HG03558 (cell line): Measurements from ENCODE around the gene AMPH.
A peak's percentile ranks its signal among the peaks of the same experiment; 100 is the strongest.

Experiments used
- ATAC-seq: cut with Tn5 transposase; IDR thresholded peaks from one replicate; pipeline ENCODE4 v1.9.1; 2021; ENCODE audit warnings: moderate number of reproducible peaks; ENCODE audit not compliant: unreplicated experiment; ENCODE audit errors: extremely low read depth

Gene AMPH

DNA sequence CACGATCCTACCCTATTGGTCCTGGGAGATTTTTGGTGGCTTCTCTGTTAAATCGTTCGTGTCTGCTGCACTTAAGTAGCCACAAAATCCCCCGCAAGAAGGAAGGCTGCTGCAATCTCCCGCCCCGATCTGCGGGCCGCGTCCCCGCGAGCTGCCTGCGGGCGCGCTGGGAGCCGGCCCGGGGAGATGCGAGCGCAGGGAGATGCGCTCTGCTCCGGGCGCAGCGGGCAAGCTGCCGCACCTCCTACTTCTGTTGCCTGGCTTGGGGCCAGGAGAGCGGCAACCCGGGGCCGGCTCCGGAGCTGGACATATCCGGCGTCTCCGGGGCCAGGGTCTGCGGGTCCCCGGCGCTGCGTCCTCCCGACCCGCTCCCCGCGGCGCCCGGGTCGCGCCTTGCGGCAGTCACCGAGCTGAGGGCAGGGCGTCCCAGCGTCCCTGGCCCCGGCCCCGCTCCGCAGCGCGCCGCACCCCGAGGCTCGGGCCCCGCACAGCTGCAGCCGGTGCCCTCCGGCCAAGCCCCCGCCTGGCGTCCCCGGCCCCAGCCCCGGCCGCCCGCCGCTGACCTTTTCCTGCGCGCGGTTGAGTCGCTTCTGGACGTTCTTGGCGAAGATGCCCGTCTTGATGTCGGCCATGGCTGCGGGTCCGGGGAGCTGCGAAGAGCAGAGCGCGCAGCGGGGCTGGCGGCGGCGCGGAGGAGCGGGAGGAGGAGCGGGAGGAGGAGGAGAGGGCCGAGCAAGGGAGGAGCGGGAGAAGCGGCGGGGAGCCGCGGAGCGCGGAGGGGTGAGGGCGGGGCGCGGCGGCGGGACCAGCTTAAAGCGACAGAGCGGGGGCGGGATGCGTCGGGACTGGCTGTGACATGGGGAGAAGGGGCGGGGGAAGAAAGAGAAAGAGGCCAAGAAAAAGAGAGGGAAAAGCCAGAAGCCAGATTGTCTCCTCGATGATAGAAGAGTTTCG lies at the start of gene AMPH:
TSS of gene AMPH (minus strand) at position 654 of the 954 bp plus-strand sequence. CDS start at position 632, 22 bp downstream.
- ATAC-seq, result no peak

DNA sequence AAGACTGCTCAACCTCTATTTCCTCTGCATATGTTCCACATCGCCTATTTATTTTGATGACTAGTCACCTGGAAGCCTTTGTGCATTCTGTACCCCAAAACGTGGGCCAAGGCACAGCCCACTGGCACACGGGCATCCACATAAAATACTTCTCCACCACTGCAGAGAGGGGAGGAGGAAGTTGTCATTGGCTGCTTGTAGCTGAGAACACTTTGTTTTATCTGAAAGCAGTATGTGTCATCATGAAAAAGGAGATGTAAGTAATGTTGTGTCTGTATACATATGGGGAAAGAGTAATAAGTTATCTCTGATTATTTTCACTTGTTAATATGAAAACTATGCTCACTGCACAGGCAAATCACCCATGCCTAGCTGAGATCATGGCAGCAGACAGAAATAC lies 48.2 kb upstream of the AMPH start:
- no peak for ATAC-seq

GRCh38 chr7:38678698-38679054 lies 47.5 kb upstream of the AMPH start:
- no peak for ATAC-seq

DNA sequence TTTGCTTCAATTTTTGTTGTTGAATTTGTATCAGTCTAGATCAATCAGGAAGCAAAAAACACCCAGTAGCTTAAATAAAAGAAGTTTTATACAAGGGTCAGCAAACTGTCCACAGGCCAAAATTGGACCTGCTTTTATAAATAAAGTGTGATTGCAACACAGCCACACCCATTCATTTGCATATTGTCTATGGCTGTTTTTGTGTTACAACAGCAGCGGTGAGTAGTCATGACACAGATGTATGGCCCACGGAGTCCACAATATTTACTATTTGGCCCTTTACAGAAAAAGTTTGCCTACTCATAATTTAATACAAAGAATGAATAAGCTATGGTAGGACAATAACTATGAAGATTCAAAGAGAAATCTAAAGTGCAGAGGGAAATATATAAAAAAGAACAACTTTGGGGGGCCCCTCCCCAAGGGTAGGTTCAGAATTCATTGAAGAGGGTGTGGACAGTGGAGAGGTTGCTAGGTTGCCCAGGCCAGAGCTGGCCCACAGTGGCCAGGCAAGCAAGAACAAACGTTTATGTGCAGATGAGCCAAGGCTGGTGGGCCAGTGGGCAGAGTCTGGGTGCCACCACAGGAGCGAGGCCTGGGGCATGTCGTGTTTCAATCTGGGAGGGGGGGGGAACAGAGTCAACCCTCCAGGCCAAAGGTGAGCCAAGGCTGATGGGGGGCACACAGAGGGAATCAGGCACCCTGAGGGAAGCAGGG lies 47.0 kb upstream of the AMPH start:
- no peak for ATAC-seq

- ATAC-seq, result no peak
Observed at GRCh38 chr7:38675494-38676106, 44.4 kb upstream of the AMPH start.

DNA sequence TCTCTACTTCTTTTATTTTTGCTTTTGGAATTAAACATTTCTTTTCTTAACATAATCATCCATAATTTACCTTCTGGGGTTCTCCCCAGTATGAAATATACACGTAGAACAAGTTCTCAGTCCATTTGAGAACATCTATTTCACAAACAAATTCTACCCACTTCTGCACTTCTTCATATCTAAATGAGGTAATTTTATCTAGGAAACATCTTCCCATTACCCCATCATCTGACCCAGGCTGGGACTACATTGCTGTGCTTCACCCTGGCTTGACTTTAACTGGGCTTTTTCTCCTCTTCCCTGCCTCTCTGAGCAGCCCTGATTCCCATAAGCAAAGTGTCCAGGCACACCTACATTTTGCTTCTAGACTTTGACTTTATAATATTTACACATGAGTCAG lies 43.3 kb upstream of the AMPH start:
- no peak for ATAC-seq

DNA sequence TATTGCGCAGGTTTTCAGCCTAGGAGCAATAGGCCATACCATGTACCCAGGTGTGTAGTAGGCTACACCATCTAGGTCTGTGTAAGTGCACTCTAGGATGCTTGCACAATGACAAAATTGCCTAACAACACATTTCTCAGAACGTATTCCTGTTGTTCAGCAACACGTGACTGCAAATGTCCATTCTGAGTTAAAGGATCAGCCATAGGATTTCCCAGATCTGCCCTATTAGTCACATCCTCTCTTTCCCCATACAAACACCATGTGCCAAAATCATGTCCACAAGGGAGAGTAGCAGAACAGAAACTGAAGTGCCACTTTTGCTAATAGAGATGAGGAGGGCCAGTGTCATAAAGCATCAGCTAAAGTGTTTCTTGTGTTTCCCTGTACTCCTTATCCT lies 42.6 kb upstream of the AMPH start:
- ATAC-seq, result no peak

DNA sequence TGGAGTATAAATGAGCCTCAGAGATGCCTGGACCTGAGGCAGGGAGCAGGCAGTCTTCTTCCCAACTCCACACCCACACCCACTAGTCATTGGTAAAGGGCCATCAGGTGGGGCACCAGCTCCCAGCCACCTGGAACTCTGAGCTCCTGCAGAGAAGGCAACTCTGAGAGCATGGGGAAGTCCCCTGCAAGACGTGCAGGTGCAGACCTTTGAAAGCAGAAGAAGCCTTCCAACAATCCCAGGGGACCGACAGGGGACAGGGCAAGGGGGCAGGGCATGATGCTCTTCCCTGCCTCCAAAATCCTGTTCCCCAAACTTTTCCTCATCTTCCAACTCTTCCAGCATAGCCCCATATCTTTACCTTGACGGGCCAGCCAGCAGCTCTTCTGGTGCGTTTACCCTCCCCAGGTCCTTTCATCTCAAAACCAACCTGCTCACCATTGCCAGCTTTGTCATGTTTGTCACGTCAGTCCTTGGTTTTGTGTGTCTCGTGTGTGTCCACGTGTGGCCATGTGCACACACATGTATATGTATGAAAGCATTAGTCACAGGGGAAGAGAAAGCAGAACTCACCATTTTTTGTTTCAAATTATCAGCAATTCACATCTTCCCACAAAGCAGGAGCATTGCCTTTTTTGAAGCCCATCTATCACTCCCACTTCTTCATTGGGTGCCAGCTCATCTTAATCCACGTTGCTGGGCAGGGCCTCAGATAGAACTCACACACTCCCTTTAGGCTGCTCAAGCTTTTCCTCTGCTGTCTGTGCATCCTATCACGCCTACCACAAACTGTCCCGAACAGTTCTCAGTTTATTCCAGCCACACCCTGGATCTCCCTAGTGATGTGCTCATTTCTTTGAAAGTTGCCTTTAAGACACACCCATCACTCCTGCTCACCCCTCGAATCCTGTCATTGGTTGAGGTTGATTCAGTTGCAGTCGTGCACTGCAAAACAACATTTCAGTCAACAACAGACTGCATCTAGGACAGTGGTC lies 41.0 kb upstream of the AMPH start:
- peak; percentile 64 for ATAC-seq

GRCh38 chr7:38669965-38670520 lies 38.9 kb upstream of the AMPH start:
- ATAC-seq, result no peak

- no peak for ATAC-seq
Observed at GRCh38 chr7:38664972-38665371, 33.8 kb upstream of the AMPH start.

GRCh38 chr7:38660427-38661099 lies 29.4 kb upstream of the AMPH start:
- ATAC-seq, result peak; percentile 52

GRCh38 chr7:38659931-38660330 lies 28.8 kb upstream of the AMPH start:
- ATAC-seq, result no peak

DNA sequence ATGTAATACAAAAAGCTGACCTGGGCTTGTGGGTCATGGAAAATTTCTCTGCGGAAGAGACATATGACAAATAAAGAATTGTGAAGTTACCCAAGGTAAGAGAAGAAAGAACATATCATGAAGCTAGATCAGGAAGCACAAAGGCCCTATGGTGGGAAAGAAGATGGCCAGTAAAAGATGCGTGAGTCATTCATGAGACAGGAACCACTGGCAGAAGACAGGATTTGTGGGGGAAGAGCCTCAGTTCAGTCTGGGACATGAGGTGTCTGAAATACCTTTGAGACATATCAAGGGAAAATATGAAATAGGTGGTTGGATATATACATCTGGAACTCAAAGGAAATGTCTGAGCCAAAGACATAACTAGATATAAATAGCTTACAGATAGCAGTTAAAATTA lies 27.7 kb upstream of the AMPH start:
- ATAC-seq, result no peak

- no peak for ATAC-seq
Observed at GRCh38 chr7:38656968-38657367, 25.8 kb upstream of the AMPH start.

GRCh38 chr7:38655833-38656774 lies 24.9 kb upstream of the AMPH start:
- ATAC-seq, result no peak

DNA sequence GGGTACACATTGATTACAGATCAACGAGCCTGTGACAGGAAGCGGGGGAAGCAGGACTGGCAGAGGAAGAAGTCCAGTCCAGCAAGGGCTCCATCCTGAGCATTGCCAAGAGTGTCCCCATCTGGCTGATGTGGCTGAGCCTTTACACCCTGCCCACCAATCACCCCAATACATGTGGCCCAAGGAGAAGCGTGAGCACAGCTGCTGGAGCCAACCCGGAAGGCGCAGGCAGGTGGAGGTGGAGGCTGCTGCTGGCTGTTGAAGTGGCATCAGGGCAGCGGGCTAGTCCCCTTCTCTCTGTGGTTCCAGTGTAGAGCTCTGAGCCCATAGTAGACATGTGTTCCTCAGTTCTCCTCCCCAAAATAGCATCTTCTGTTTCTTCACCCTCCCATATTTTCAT lies 6.8 kb upstream of the AMPH start:
- ATAC-seq, result no peak

DNA sequence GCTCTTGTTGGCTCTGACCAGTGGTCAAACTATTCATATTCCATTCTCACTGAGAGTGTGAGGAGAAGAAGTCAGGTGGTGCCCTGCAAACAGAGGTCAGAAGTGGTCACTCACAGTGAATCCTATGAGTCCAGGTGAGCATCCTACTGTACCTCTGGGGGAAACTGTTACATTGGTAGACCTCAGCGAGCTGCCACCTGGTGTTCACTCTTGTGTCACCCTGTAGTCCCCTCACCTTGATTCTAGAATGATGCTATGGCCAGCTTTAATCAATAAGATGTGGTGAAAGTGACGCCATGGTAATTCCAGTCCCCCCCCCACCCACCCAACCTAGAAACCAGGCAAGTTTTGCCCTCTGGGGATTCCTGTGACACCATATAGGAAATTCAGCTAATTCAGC lies 1.2 kb upstream of the AMPH start:
- no peak for ATAC-seq
